Stomach (tissue), 9 donors: ENCODE measurements around the gene TRIOBP. TPM values are rescaled to one million over a fixed set of nuclear protein-coding genes. Genes with fewer than 3 reads are reported as not detected.
"Not testable (repeated sequence)": the region's sequence is repeated elsewhere in the genome, so short reads cannot be mapped to it uniquely, and the experiment has no call there.

ENCODE experiments used
- DNase-seq, 2 donors: peaks; one replicate each; pipeline versions ENCODE4 v3.0.0 to v3.0.0-alpha.2; 2013 to 2019
- H3K27ac ChIP-seq, 5 donors: fragments of 200-600 bp in 4 of 5; sonication (generic) in 4 of 5; one replicate each; pipeline ENCODE4 v1.5.1; 2013 to 2019; ENCODE audit warnings: mild to moderate bottlenecking in 1 of 5, moderate library complexity in 1 of 5
- H3K27me3 ChIP-seq, 3 donors: fragments of 200-600 bp; sonication (generic); one replicate each; pipeline ENCODE4 v1.5.1; 2017 to 2019; ENCODE audit warnings: mixed run types in 1 of 3
- H3K36me3 ChIP-seq, 4 donors: fragments of 200-600 bp; sonication (generic); 1 replicate in 3 of 4; 2 replicates in 1 of 4; pipeline ENCODE4 v1.5.1; 2016 to 2019
- H3K4me1 ChIP-seq, 4 donors: fragments of 200-600 bp; sonication (generic); one replicate each; pipeline ENCODE4 v1.5.1; 2016 to 2019
- H3K4me3 ChIP-seq, 4 donors: fragments of 200-600 bp; sonication (generic) in 3 of 4; one replicate each; pipeline ENCODE4 v1.5.1; 2016 to 2019; ENCODE audit warnings: mild to moderate bottlenecking in 1 of 4
- H3K9me3 ChIP-seq, 4 donors: fragments of 200-600 bp; sonication (generic); one replicate each; pipeline ENCODE4 v1.5.1; 2016 to 2019
- CTCF ChIP-seq, 7 experiments: fragments of 450-650 bp in 4 of 7; fragments of 200-600 bp in 3 of 7; sonication (generic) in 3 of 7; IDR thresholded peaks; one replicate each; pipeline ENCODE4 v1.5.1; 2016 to 2019; ENCODE audit warnings: antibody characterized with exemption in 7 of 7, control low read depth in 2 of 7, mild to moderate bottlenecking in 1 of 7
- EP300 ChIP-seq: sonication (generic); formaldehyde crosslinking; IDR thresholded peaks from one replicate; pipeline ENCODE4 v1.6.1; 2017; ENCODE audit warnings: antibody characterized with exemption
- POLR2A ChIP-seq, 4 donors: fragments of 450-650 bp; IDR thresholded peaks; one replicate each; pipeline ENCODE4 v1.6.1; 2016; ENCODE audit warnings: antibody characterized with exemption in 4 of 4, control low read depth in 2 of 4, mild to moderate bottlenecking in 1 of 4, moderate library complexity in 1 of 4
- POLR2AphosphoS5 ChIP-seq, 3 donors: sonication (generic); formaldehyde crosslinking; IDR thresholded peaks; one replicate each; pipeline ENCODE4 v1.6.1; 2016; ENCODE audit warnings: antibody characterized with exemption in 3 of 3
- WGBS, 5 donors: extraction: QIAGEN DNeasy Blood & Tissue Kit in 3 of 5; methylation state at CpG; one replicate each; pipeline versions ENCODE4 v1.1.5 to v1.1.7; 2013 to 2018; 5-methylcytosine and 5-hydroxymethylcytosine counted together
- intact Hi-C: fragments of 100-400 bp; cut with DNase I; formaldehyde crosslinking; loops from one replicate; pipeline ENCODE4 v1.15.1; 2023; ENCODE audit warnings: low total_unique reads
- polyA plus RNA-seq, 3 donors: library from polyadenylated mRNA; stranded (reverse); fragments of 200-250 nt; gene quantifications; one replicate each; pipeline ENCODE4 v1.2.3, GENCODE V29; 2013
- total RNA-seq, 5 donors: library from RNA; depleted of rRNA; stranded (reverse); fragments of >200 nt; gene quantifications; one replicate each; pipeline versions ENCODE4 v1.1.0 to v1.2.3, GENCODE V29; 2014 to 2016
- donor health status: healthy with polysubstance abuse.
- donor health status: Bipolar disorder and iron deficiency.
- donor health status: healthy.

TRIOBP gene
- total and polyA plus RNA-seq, 8 donors: 30.6 to 355 (median 86.1) TPM

GRCh38 chr22:37690901-37691504 is 5.8 kb upstream of the TRIOBP start:
- Histone ChIP-seq H3K36me3 (peaks cover 51 to 72% (median 70%) of the 10 kb centered on the region in 4 donors), H3K27ac (no peak overlapping the region), H3K27me3 (no peaks in the 10 kb centered on the region), H3K4me3 (no peak overlapping the region), H3K9me3 (no peaks in the 10 kb centered on the region), H3K4me1 (peaks cover 20 to 37% (median 34%) of the 10 kb centered on the region in 4 donors)
- intact Hi-C loops: no loop called here
- no peak for DNase-seq
- 80 to 97% (median 92%) methylated on average over 4 to 18 of the region's 18 CpGs for WGBS, 5 donors
- no peak for TF ChIP-seq CTCF (IDR thresholded peaks at IDR 0.05)
- no peak for TF ChIP-seq EP300
- TF ChIP-seq POLR2AphosphoS5 (IDR thresholded peaks at IDR 0.05): no peak
- no peak for TF ChIP-seq POLR2A (IDR thresholded peaks at IDR 0.05)

GRCh38 chr22:37692627-37693285 is 4.1 kb upstream of the TRIOBP start:
- intact Hi-C loops: no loop called here
- DNase-seq: no peak
- TF ChIP-seq POLR2AphosphoS5 (IDR thresholded peaks at IDR 0.05) (no peak), POLR2A (IDR thresholded peaks at IDR 0.05) (no peak), EP300 (no peak), CTCF (IDR thresholded peaks at IDR 0.05) (no peak)
- no peak overlapping the region for H3K27ac ChIP-seq
- 89 to 95% (median 90%) methylated on average over 10 to 15 of the region's 15 CpGs for WGBS, 5 donors
- no peaks in the 10 kb centered on the region for H3K9me3 ChIP-seq
- no peaks in the 10 kb centered on the region for H3K27me3 ChIP-seq
- H3K36me3 ChIP-seq: peaks cover 51 to 71% (median 70%) of the 10 kb centered on the region in 4 donors
- no peak overlapping the region for H3K4me3 ChIP-seq
- H3K4me1 ChIP-seq: peaks cover 20 to 41% (median 30%) of the 10 kb centered on the region in 4 donors

GRCh38 chr22:37694131-37694530 is 2.7 kb upstream of the TRIOBP start:
- H3K4me3 ChIP-seq, DNase-seq, intact Hi-C loops, H3K27ac ChIP-seq, H3K9me3 ChIP-seq, H3K27me3 ChIP-seq: not testable (repeated sequence)
- peaks cover 13 to 28% (median 17%) of the 10 kb centered on the region in 4 donors for H3K4me1 ChIP-seq
- peaks cover 39 to 57% (median 56%) of the 10 kb centered on the region in 4 donors for H3K36me3 ChIP-seq
- WGBS, 5 donors: 75 to 87% (median 87%) methylated on average over 6 to 7 of the region's 7 CpGs

- H3K9me3 ChIP-seq, intact Hi-C loops, H3K27me3 ChIP-seq, DNase-seq: not testable (repeated sequence)
- Histone ChIP-seq H3K4me1 (peaks cover 15 to 33% (median 22%) of the 10 kb centered on the region in 4 donors), H3K36me3 (peaks cover 26 to 36% (median 36%) of the 10 kb centered on the region in 4 donors), H3K4me3 (peak overlapping the region; percentile 14 to 25 (median 14)), H3K27ac (peak overlapping the region; percentile 4 to 68 (median 38))
- 20 to 35% (median 28%) methylated on average over 13 of the region's 13 CpGs for WGBS, 5 donors
Observed at GRCh38 chr22:37696260-37696656, 590 bp upstream of the TRIOBP start.

GRCh38 chr22:37697538-37697835 is 639 bp downstream of the TRIOBP start:
- TF ChIP-seq POLR2AphosphoS5 (IDR thresholded peaks at IDR 0.05) (no peak), EP300 (no peak), POLR2A (IDR thresholded peaks at IDR 0.05) (no peak), CTCF (IDR thresholded peaks at IDR 0.05) (no peak)
- H3K4me1 ChIP-seq: peaks cover 15 to 43% (median 23%) of the 10 kb centered on the region in 4 donors
- H3K27ac ChIP-seq: peak overlapping the region in 3 of 5 donors; percentile 36 to 68 (median 51)
- no peak for DNase-seq
- intact Hi-C loops: no loop called here
- H3K9me3 ChIP-seq: no peaks in the 10 kb centered on the region
- no peaks in the 10 kb centered on the region for H3K27me3 ChIP-seq
- H3K4me3 ChIP-seq: no peak overlapping the region
- H3K36me3 ChIP-seq: peaks cover 13 to 24% (median 23%) of the 10 kb centered on the region in 4 donors
- 42 to 52% (median 45%) methylated on average over 3 of the region's 3 CpGs for WGBS, 5 donors
